Activated naive CD4-positive, alpha-beta T cell treated with anti-CD3 and anti-CD28 coated beads, Interleukin-2, amount 50 U/mL, for 16 hours (primary cell): Measurements from ENCODE around the gene GRK5.
"Not testable (repeated sequence)": the region's sequence is repeated elsewhere in the genome, so short reads cannot be mapped to it uniquely, and the experiment has no call there.

Experiments used
- DNase-seq: peaks from one replicate; pipeline ENCODE4 v3.0.0-alpha.2; 2020

The GRK5 gene

DNA sequence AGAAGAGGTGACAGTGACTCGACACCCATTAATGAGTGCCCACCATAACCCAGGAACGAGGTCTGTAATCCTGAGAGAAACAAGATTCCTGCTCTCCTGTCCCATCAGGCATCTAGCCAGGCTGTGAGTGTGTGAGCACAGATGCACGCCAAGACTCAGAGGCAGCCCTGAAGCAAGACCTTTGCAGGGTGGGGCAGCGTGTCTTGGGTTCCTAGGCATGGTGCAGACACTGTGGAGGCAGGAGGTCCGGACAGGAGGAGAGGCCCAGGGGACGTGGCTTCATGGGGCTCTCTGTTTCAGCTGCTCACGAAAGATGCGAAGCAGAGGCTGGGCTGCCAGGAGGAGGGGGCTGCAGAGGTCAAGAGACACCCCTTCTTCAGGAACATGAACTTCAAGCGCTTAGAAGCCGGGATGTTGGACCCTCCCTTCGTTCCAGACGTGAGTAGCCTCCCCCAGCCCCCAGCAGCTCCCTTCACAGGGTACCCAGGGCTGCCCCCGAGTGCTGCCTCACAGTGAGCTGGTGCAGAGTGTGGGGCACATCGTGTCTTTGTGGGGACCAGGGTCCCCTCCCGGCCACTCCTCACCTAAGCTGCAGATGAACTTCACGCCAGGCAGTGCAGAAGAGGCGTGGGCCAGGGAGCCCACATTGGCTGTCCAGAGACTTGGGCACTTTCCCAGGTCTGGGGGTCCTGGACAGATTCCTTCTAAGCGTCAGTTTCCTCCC lies 240.6 kb downstream of the GRK5 start:
- DNase-seq: no peak

DNA sequence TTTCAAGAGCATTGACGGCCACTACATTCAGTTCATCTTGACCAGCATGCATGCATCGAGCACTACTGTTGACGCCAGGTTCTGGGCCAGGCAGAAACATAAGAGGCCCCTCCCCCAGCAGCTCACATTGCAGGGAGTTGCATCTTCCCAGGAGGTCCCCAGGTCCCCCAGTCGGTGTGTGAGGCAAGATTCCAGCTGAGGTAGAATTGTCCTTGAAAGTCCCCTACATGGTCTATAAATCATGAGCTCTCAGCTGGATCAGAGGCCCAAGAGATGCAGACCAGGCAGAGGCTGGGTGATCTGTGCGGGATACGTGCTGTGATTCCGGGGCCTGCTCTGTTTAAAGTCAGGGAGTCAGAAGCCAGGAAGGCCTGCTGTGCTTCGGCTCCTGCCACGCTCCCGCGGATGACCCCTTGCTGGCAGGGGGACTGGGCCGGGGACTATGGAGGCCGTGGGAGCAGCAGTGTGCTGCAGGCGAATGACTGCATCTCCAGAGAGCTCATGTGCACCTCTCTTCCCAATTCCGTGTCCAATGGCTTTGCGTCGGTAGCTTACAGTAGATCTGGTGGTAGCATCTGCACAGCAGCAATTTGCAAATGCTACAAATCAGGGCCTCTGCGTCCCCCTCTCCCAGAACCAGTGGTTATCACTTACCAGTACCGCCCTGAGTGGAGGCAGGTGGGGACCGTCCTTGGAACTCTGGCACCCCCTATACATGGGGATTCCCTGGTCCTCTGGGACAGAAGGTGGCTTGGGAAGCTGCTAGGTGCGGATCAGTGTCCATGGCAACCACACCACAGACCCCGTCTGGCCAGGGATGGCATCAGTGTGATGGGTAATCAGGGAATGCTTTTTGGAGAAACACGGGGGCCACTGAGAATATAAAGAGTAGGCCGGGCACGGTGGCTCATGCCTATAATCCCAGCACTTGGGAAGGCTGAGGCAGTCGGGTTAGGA lies 241.5 kb downstream of the GRK5 start:
- no peak for DNase-seq

DNA sequence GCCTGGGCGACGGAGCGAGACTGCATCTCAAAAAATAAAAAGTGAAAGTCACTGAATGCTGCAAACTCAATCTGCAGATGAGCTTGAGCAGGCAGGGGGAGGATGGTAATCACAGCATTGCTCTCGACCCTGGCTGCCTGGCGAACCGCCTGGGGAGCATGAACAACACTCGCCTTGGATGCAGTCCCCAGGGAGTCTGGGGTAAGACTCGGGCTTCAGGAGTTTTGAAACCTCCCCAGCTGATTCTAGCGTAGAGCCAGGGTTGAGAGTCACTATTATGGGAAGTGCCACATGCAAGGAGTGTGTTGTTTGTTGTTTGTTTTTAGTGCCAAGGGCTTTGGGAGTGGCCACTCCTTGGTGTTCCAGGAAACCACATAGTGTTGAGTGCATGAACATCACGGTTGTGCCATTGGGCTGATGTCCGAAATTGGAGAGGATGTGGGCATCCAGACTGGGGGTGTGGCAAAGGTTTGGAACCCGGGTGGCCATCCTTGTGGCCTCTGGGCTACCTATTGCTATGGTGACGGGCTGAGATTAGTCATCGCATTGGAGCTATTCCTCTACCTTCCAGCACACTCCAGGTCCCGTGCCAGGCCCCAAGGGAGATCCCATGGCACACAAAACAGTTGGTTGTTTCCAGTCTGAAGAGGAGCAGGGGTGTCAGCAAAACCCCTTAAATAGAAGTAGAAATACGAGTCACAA lies 242.5 kb downstream of the GRK5 start:
- no peak for DNase-seq

DNA sequence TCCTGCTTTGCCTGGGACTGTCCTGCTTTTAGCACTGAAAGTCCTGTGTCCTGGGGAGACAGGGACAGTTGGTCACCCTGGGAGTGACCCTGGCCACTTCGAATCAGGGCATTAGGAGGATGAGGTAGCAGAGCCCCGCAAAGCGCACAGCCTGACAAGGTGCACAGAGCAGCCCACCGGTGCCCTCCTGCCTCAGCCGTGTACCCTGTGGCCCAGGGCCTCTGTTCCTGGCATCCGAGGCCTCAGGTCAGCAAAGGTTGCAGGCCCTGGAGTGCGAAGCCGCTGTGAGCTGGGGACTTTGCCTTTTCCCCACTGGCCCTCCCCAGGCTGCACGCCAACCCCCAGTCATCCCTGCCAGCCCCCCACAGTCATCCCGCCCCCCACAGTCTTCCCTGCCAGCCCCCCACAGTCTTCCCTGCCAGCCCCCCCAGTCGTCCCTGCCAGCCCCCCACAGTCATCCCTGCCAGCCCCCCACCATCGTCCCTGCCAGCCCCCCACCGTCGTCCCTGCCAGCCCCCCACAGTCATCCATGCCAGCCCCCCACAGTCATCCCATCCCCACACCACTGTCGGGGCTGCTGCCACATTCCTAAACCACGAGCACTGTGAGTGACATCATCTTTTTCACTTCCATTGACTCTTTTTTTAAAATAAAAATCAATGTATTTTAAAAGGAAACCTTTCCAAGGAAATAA lies 243.4 kb downstream of the GRK5 start:
- no peak for DNase-seq

DNA sequence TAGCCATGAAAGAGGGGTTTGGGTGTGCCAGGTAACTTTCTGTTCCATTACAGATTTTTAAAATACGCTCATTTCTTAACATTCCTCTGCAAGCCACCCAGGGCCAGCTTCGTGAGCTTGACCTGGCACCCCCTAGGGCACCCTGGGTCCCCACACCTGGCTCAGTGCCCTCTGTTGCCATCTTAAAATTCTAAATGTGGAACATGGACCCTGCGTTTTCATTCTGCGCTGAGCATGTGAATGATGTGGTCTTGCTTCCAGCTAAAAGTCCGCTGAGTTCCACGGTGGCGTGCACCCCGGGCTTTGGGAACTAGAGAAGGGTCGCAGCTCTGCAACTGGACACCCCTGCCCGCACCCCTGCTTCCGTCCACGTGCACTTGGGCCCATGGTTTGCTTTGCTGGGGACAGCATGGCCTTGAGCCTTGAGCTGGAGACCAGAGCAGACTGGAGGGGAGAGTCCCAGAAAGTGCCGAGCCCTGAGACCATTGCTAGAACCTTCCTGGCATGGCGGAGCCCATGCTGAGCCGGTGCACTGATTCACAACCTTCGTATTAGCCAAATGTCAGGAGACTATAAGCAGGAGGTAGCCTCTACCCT lies 244.0 kb downstream of the GRK5 start:
- no peak for DNase-seq

DNA sequence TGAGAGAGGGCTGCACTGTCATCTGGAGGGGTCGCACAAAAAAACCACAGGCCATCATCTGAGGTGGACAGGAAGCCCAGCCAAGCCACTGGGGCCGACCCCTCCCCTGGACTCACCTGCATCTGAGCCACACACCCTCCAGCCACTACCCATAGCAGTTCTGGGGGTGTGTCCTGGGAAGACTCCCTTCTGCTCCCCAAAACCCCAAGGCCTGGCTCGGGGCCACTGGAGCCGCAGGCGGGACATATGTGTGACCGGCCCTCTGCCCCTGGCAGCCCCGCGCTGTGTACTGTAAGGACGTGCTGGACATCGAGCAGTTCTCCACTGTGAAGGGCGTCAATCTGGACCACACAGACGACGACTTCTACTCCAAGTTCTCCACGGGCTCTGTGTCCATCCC lies 245.0 kb downstream of the GRK5 start:
- DNase-seq: no peak

DNA sequence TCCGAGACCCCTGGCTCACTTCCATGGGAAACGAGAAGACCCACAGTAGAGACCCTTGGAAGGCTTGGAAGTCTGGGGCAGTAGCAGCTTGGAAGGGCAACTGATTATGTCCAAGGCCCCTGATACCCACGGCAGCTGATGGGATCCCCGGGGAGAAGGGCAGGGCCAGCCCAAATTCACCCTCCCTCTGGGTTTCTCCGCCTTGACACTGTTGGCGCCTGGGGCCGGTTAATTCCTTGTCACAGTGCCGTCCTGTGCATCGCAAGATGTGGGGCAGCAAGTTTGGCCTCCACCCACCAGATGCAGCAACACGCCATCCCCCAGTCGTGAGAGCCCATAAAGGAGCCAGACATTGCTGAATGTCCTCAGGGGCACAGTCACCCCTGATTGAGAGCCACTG lies 245.9 kb downstream of the GRK5 start:
- no peak for DNase-seq

DNA sequence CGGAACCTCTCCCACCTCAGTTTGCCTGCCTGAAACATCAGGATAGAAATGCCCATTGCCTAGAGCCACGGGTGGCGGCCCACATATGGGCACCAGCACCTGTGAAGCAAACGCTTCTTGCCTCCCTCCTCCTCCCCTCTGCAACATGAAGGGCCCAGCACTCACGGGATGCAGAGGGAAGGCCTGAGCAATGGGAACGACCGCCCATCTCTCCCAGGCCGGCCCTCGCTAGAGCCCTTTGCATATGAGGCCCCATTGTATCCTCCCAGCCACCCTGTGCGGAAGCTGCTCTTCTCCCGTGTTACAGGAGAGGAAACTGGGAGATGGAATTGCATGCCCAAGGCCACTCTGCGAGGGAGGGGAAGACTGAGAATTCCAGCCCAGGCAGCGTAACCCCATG lies 246.9 kb downstream of the GRK5 start:
- DNase-seq: no peak

DNA sequence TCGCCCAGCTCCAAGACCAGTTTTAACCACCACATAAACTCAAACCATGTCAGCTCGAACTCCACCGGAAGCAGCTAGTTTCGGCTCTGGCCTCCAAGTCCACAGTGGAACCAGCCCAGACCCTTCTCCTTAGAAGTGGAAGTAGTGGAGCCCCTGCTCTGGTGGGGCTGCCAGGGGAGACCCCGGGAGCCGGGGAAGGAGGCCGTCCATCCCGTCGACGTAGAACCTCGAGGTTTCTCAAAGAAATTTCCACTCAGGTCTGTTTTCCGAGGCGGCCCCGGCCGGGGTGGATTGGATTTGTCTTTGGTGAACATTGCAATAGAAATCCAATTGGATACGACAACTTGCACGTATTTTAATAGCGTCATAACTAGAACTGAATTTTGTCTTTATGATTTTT lies 247.6 kb downstream of the GRK5 start:
- no peak for DNase-seq

DNA sequence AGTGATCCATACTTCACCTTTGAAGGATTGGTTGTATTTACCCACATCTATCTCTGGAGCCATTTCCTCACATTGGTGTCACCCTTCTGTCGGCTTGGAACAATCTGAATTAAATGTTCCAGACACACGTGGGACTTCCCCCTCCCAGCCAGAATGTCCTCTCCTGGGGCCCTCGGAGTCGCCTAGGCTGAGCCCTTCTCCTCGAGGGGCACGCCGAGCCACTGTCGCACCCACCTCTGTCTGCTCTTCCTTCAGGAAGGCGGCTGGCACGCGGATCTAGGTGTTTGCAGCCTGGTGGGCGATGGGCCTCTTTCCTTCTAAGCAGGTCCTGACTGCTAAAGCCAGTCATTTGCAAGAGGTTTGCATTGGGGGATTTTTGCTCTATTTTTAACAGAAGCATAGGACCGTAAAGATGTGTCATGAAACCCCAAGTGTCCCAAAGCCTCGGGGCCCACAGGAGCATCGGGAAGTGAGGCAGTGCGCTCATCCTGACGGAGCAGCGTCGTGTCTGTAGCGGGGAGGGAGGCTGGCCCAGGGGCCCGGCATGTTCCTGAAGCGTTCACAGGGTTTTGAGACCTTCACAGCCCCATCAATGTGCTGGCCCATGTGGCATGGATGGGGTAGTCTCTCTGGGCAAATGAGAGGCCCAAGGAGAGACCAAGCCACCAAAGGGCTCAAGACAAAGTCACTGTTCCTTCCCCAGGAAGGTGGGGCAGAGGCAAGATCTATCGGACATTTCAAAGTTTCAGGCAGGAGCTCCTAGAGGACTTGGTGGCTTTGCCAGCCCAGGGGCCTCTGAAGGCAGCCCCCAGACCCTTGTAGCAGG lies 248.5 kb downstream of the GRK5 start:
- DNase-seq: no peak

DNA sequence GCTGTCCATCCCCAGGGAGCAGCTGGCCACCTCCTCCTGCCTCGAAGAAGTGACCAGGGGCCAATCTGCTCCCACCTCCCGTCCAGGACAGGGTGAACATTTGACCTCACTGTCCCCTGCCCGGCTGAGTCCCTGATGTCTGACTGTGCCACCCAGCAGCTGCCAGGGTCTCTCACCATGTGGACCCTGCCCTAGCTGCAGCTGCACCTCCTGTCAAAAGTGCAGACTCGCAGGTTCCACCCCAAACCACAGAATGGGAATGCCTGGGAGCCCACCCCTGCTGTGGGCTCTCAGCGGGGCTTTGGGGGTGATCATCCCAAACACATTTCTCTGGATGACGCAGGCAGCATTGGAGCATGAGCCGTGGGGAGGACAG lies 249.1 kb downstream of the GRK5 start:
- DNase-seq: no peak

DNA sequence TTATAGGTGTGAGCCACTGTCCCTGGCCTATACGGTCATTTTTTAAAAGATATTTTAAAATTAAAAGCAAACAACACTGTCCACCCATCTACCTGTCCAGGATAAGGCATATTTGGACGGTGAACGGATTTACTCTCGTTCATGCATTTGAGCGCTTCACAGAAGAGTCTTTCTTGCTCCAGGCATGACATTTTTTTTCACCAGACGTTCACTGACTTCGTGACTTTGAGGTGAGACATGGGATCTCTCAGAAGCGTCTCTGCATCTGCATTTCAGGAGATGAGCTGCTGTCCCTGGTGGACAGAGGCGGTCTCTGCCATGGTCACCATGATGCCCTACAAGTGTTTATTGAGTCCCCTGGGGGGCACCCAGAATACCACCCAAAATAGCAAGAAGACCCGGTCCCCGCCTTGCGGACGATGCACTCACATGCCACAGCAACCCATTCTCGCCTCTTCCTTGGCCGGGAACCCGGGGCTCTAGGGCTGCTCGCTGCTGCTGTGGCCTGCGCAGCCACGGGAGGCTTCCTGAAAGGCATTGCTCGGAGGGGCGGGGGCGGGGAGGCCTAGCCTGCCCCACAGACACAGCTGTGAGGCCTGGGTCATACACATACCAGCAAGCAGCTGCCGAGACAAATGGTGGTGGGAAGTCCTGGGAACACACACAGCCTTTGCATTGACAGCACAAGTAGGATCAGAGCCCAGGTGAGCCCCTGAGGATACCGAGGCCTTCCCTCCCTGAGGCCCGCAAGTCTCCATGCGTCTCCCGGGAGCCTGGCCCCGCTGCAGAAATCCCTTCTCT lies 250.8 kb downstream of the GRK5 start:
- no peak for DNase-seq

DNA sequence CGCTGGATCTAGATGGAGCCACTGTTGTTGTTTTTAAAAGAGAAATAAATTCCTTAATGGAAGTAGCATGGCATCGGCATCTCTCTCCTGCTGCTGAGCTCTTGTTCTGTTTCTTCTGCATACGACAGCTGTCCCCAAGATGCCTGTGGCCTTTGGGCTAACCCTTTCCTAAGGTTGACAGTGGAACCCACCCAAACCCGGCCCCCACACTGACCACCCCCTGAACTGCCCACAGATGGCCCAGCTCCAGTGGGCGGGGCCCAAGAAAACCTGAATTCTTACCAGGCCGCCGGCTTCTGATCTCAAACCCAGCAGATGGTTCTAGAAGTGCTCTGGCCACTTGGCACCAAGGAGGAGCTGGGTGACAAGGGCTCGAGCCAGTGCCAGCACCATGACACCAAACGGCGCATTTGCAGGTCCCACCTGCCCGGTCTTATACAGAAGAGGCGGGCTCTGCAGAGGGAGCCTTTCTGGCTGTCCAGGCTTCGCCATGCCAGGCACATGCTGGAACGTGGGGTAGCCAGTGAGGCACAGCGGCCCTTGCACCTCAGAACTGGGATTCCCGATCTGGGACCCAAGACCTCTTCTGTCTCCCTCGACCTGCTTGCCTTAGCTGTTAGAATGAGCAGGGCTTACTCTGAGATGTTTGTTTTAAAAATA lies 252.4 kb downstream of the GRK5 start:
- DNase-seq: no peak

DNA sequence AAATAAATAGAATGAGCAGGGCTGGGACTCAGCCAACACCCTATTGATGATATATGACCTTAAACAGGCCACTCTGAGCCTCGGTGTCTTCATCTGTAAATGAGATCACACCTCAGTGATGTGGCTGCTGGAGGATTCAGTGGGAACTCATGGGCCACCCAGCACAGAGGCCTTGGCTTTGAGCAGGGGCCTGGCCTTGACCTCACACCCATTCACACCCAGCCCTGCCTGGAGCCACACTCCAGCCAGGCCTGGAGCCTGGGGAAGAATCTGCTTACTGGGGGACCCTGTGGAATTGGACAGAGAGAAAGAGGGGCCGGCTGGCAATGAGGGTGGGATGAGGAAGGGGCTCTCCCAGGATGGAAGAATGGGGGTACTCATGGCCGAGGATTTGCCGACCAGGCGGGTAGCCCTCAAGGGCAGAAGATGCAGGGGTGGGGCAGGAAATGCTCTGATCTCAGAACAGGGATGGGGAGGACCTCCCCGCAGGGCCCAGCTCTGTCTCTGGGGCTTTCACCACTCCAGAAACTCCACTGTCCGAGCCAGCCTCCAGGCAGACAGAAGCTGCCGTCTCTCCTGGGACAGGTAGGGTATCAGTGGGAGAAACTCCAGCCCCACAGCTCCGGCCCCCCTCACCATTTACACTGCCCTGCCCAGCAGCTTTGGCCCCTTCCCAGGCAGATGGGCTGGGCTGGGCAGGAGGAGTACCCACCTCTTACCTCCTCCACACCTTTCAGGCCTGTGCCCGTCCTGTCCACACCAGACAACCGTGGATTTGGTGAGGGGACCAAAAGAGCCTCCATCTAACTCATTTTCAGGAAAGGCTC lies 253.2 kb downstream of the GRK5 start:
- no peak for DNase-seq

DNA sequence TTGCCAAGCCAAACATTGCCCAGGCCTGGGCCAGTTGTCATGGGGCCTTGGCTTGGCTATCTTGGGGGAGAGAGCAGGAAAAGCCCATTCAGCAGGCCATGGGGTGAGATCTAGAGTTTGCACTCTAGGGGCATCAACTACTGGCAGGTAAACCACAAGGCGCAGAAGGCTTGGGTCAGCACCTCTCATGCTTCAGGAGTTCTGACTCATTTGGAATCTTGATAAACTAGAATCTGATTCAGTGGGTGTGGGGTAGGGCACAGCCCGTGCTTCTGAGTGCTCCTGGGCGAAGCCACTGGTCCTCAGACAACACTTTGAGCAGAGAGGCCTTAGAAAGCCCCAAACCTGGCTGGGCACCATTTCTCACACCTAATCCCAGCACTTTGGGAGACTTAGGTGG lies 254.0 kb downstream of the GRK5 start:
- DNase-seq: no peak

DNA sequence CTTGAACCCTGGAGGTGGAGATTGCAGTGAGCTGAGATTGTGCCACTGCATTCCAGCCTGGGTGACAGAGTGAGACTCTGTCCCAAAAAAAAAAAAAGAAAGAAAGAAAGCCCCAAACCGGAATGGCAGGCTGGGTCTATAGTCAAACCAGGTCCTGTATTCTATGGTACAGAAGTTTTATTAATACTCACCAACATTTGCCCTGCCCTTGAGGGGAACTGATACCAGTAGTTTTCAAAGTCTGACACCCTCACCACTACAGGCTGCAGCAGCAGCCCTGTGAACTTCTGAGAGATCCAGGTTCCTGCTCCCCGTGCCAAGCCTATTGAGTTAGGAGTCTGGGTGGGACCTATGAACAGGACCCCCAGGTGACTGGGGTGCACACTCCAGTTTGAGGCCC lies 254.6 kb downstream of the GRK5 start:
- DNase-seq: no peak

DNA sequence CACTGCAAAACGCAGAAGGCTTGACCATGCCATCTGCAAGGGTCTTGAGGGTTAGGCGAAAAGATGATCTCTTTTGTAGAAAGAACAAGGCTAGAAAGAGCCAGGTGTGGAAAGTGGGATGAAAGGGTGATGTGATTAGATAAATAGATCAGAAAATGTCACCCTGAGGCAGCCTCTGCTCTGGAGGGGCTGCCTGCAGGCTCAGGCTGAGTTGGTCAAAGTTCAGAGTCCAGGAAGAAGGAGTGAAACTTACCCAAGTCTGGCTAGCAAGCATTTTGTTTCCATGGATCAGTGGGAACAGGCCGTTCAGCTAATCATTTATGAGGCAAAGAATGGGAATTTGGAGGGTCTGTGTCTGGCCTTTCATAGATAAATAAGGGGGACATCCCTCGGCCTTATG lies 255.4 kb downstream of the GRK5 start:
- DNase-seq: no peak

DNA sequence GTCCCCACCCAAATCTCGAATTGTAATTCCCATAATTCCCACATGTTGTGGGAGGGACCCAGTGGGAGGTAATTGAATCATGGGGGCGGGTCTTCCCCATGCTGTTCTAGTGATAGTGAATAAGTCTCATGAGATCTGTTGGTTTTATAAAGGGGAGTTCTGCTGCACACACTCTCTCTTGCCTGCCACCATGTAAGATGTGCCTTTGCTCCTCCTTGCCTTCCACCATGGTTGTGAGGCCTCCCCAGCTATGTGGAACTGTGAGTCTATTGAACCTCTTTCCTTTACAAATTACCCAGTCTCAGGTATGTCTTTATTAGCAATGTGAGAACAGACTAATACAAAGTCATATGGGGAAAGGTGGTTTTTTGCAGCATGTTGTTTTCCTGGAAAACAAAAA lies 255.8 kb downstream of the GRK5 start:
- DNase-seq: not testable (repeated sequence)

DNA sequence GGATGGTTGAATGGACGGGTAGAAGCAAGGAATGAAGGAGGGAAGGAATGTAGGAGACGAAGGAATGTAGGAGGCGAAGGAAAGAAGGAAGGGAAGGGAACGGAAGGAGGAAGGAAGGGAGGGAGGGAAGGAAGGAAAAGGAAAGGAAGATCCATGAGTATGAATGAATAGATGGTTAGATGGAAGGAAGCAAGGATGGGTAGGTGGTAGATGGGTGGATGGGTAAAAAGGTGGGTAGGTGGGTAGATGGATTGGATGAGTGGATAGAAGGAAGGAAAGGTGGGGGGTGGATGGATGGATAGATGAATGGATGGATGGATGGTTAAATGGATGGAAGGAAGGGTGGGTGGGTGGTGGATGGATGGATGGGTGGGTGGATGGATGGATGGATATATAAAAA lies 257.7 kb downstream of the GRK5 start:
- no peak for DNase-seq
